Activated naive CD4-positive, alpha-beta T cell treated with anti-CD3 and anti-CD28 coated beads for 36 hours (primary cell): ENCODE data around the gene AIMP1. TPM values are rescaled to one million over a fixed set of nuclear protein-coding genes. Genes with fewer than 3 reads are reported as not detected.

Experiments
- total RNA-seq, 2 experiments: library from RNA; stranded (reverse); gene quantifications; one replicate each; pipeline ENCODE4 v1.2.3, GENCODE V29; 2021

Gene AIMP1
- total RNA-seq, 2 experiments from 2014 or later = 49.7 to 52.0 TPM

Other genes starting within 250 kb of the AIMP1 start
- gene TBCK, start 341 bp upstream of the AIMP1 start, total RNA-seq = 10 to 100 TPM; 19.4 to 21.6 TPM
- not detected for gene GIMD1, start 52.2 kb downstream of the AIMP1 start, total RNA-seq